Smooth muscle cell of the brain vasculature (primary cell): ENCODE results near the gene SRBD1.

Source experiments
- DNase-seq: peaks from one replicate; pipeline ENCODE4 v3.0.0-alpha.2; 2012; ENCODE audit warnings: low read depth, low spot score

The SRBD1 gene

GRCh38 chr2:45379399-45380087 is 231.5 kb downstream of the SRBD1 start:
- no peak for DNase-seq

GRCh38 chr2:45373534-45373933 is 237.5 kb downstream of the SRBD1 start:
- no peak for DNase-seq

GRCh38 chr2:45370369-45370768 is 240.7 kb downstream of the SRBD1 start:
- DNase-seq = no peak

- DNase-seq = no peak
Observed at GRCh38 chr2:45368792-45369191, 242.3 kb downstream of the SRBD1 start.

GRCh38 chr2:45361666-45362065 is 249.4 kb downstream of the SRBD1 start:
- no peak for DNase-seq

GRCh38 chr2:45354776-45355175 is 256.3 kb downstream of the SRBD1 start:
- DNase-seq = no peak

- peak; percentile 89 for DNase-seq
Observed at GRCh38 chr2:45353879-45354278, 257.2 kb downstream of the SRBD1 start.

- DNase-seq = no peak
Observed at GRCh38 chr2:45352506-45352905, 258.6 kb downstream of the SRBD1 start.

GRCh38 chr2:45345331-45346234 is 265.5 kb downstream of the SRBD1 start:
- DNase-seq = no peak

- no peak for DNase-seq
Observed at GRCh38 chr2:45344502-45344901, 266.6 kb downstream of the SRBD1 start.

- no peak for DNase-seq
Observed at GRCh38 chr2:45344071-45344470, 267.0 kb downstream of the SRBD1 start.

- no peak for DNase-seq
Observed at GRCh38 chr2:45343251-45344017, 267.6 kb downstream of the SRBD1 start.

GRCh38 chr2:45340318-45340717 is 270.7 kb downstream of the SRBD1 start:
- DNase-seq = no peak

- no peak for DNase-seq
Observed at GRCh38 chr2:45339253-45339652, 271.8 kb downstream of the SRBD1 start.
